Tibial nerve (tissue), 4 donors: Measurements from ENCODE around the gene C1orf210. TPM values are rescaled to one million over a fixed set of nuclear protein-coding genes. Genes with fewer than 3 reads are reported as not detected.
A peak's percentile ranks its signal among the peaks of the same experiment; 100 is the strongest.

Experiments used
- DNase-seq, 2 donors: peaks; one replicate each; pipeline ENCODE4 v3.0.0-alpha.2; 2019; ENCODE audit warnings: low spot score in 2 of 2
- H3K27ac ChIP-seq, 4 donors: fragments of 200-600 bp; sonication (generic) in 3 of 4; one replicate each; pipeline ENCODE4 v1.5.1; 2017 to 2019; ENCODE audit warnings: mild to moderate bottlenecking in 1 of 4
- H3K27me3 ChIP-seq, 2 donors: fragments of 200-600 bp; sonication (generic) in 1 of 2; one replicate each; pipeline versions ENCODE4 v1.5.1 to v1.6.0; 2017 to 2019
- H3K36me3 ChIP-seq, 3 donors: fragments of 200-600 bp; sonication (generic); one replicate each; pipeline ENCODE4 v1.5.1; 2018 to 2019
- H3K4me1 ChIP-seq, 4 donors: fragments of 200-600 bp; sonication (generic) in 3 of 4; one replicate each; pipeline ENCODE4 v1.5.1; 2017 to 2019
- H3K4me3 ChIP-seq, 4 donors: fragments of 200-600 bp; sonication (generic) in 3 of 4; one replicate each; pipeline ENCODE4 v1.5.1; 2017 to 2019; ENCODE audit warnings: mild to moderate bottlenecking in 1 of 4, moderate library complexity in 1 of 4
- H3K9me3 ChIP-seq, 4 donors: fragments of 200-600 bp; sonication (generic) in 3 of 4; one replicate each; pipeline ENCODE4 v1.5.1; 2017 to 2019
- EP300 ChIP-seq, 2 donors: sonication (generic); formaldehyde crosslinking; IDR thresholded peaks; one replicate each; pipeline ENCODE4 v1.6.1; 2017; ENCODE audit warnings: antibody characterized with exemption in 2 of 2, mild to moderate bottlenecking in 1 of 2
- POLR2A ChIP-seq, 2 donors: fragments of 450-650 bp; IDR thresholded peaks; one replicate each; pipeline ENCODE4 v1.6.1; 2017; ENCODE audit warnings: antibody characterized with exemption in 2 of 2, mild to moderate bottlenecking in 2 of 2, moderate library complexity in 2 of 2
- WGBS, 2 donors: methylation state at CpG; one replicate each; pipeline ENCODE4 v1.1.5; 2018; 5-methylcytosine and 5-hydroxymethylcytosine counted together
- total RNA-seq, 4 donors: library from RNA; depleted of rRNA; stranded (reverse); fragments of >200 nt; gene quantifications; one replicate each; pipeline ENCODE4 v1.1.0, GENCODE V29; 2016
- TF ChIP-seq, protein P1 (sequence below), 5 experiments: fragments of 200-600 bp in 3 of 5; fragments of 450-650 bp in 2 of 5; sonication (generic) in 3 of 5; IDR thresholded peaks; one replicate each; pipeline ENCODE4 v1.5.1; 2016 to 2019; ENCODE audit warnings: antibody characterized with exemption in 5 of 5, mild to moderate bottlenecking in 3 of 5, moderate library complexity in 2 of 5

C1orf210 gene
- total RNA-seq, 4 donors from 2014 or later = not detected

DNA sequence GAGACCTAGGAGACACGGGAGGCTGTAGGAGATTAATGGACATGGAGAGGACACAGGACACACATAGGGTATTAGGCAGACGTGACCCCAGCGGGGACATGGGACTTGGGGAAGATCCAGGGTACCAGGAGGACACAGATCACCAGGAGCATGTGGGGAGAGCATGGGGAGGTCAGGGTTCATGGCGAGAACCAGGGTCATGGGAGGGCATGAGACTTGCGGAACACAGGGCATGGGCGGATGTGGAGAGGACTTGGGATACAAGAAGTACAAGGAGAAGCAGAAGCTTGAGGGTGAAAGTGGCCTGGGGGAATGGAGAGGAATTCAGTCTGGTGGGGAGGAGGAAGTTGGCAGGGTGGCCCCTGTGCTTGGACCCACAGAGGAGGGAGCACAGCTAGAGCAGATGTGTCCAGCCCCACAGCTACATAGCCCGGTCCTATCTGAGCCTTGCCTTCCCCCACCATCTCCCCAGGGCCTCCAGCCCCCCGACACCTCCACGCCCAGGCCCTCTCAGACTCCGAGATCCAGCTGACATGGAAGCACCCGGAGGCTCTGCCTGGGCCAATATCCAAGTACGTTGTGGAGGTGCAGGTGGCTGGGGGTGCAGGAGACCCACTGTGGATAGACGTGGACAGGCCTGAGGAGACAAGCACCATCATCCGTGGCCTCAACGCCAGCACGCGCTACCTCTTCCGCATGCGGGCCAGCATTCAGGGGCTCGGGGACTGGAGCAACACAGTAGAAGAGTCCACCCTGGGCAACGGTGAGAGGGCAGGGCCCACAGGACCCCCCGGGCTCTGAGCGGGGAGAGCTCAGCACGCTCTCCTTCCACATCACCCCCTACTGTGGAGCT lies 27.5 kb upstream of the C1orf210 start:
- Histone ChIP-seq H3K4me1 (peaks cover 0 to 27% (median 2%) of the 10 kb centered on the region in 4 donors), H3K36me3 (peaks cover 0 to 10% (median 0%) of the 10 kb centered on the region in 3 donors), H3K9me3 (no peaks in the 10 kb centered on the region), H3K27ac (no peak overlapping the region), H3K27me3 (no peaks in the 10 kb centered on the region), H3K4me3 (no peak overlapping the region)
- DNase-seq = no peak
- TF ChIP-seq EP300 (IDR thresholded peaks at IDR 0.05) = no peak
- no peak for TF ChIP-seq POLR2A (IDR thresholded peaks at IDR 0.05)
- TF ChIP-seq, protein P1, sequence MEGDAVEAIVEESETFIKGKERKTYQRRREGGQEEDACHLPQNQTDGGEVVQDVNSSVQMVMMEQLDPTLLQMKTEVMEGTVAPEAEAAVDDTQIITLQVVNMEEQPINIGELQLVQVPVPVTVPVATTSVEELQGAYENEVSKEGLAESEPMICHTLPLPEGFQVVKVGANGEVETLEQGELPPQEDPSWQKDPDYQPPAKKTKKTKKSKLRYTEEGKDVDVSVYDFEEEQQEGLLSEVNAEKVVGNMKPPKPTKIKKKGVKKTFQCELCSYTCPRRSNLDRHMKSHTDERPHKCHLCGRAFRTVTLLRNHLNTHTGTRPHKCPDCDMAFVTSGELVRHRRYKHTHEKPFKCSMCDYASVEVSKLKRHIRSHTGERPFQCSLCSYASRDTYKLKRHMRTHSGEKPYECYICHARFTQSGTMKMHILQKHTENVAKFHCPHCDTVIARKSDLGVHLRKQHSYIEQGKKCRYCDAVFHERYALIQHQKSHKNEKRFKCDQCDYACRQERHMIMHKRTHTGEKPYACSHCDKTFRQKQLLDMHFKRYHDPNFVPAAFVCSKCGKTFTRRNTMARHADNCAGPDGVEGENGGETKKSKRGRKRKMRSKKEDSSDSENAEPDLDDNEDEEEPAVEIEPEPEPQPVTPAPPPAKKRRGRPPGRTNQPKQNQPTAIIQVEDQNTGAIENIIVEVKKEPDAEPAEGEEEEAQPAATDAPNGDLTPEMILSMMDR (IDR thresholded peaks at IDR 0.05) = no peak
- WGBS, 2 donors = 87 to 89% methylated on average over 18 to 24 of the region's 24 CpGs

DNA sequence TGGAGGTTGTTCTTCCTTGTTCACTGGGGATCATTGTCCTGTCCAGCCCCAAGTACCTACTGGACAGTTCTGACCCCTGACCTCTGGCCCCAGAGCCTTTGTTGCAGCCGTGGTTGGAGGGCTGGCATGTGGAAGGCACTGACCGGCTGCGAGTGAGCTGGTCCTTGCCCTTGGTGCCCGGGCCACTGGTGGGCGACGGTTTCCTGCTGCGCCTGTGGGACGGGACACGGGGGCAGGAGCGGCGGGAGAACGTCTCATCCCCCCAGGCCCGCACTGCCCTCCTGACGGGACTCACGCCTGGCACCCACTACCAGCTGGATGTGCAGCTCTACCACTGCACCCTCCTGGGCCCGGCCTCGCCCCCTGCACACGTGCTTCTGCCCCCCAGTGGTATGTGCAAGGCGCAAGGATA lies 26.8 kb upstream of the C1orf210 start:
- no peak for DNase-seq
- peaks cover 0 to 25% (median 2%) of the 10 kb centered on the region in 4 donors for H3K4me1 ChIP-seq
- no peak for TF ChIP-seq EP300 (IDR thresholded peaks at IDR 0.05)
- H3K4me3 ChIP-seq = no peak overlapping the region
- no peaks in the 10 kb centered on the region for H3K9me3 ChIP-seq
- no peaks in the 10 kb centered on the region for H3K27me3 ChIP-seq
- H3K36me3 ChIP-seq = peaks cover 0 to 10% (median 0%) of the 10 kb centered on the region in 3 donors
- 74% methylated on average over 19 of the region's 19 CpGs for WGBS, 2 donors
- peak overlapping the region in 1 of 4 donors; percentile 45 for H3K27ac ChIP-seq

DNA sequence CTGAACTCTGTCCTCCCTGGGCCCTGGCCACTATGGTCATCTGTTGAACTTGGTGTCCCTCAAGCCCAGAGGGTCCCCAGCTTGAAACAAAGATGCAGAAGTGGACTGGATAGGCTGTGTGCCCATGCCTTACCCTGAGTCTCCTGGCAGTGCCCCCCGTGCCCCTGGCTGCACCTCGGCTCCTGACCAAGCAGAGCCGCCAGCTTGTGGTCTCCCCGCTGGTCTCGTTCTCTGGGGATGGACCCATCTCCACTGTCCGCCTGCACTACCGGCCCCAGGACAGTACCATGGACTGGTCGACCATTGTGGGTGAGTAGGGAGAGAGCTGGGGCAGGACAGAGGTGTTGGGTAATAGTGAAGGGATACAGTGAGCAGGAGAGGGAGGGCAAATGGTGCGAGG lies 26.1 kb upstream of the C1orf210 start:
- H3K4me3 ChIP-seq = no peak overlapping the region
- WGBS, 2 donors = 88 to 95% methylated on average over 9 of the region's 9 CpGs
- H3K36me3 ChIP-seq = peaks cover 0 to 10% (median 0%) of the 10 kb centered on the region in 3 donors
- H3K27me3 ChIP-seq = no peaks in the 10 kb centered on the region
- H3K9me3 ChIP-seq = no peaks in the 10 kb centered on the region
- peak overlapping the region in 1 of 4 donors; percentile 45 for H3K27ac ChIP-seq
- no peak for DNase-seq
- TF ChIP-seq, protein P1 (IDR thresholded peaks at IDR 0.05) = no peak
- TF ChIP-seq EP300 (IDR thresholded peaks at IDR 0.05) = no peak
- no peak for TF ChIP-seq POLR2A (IDR thresholded peaks at IDR 0.05)
- peaks cover 0 to 19% (median 2%) of the 10 kb centered on the region in 4 donors for H3K4me1 ChIP-seq

DNA sequence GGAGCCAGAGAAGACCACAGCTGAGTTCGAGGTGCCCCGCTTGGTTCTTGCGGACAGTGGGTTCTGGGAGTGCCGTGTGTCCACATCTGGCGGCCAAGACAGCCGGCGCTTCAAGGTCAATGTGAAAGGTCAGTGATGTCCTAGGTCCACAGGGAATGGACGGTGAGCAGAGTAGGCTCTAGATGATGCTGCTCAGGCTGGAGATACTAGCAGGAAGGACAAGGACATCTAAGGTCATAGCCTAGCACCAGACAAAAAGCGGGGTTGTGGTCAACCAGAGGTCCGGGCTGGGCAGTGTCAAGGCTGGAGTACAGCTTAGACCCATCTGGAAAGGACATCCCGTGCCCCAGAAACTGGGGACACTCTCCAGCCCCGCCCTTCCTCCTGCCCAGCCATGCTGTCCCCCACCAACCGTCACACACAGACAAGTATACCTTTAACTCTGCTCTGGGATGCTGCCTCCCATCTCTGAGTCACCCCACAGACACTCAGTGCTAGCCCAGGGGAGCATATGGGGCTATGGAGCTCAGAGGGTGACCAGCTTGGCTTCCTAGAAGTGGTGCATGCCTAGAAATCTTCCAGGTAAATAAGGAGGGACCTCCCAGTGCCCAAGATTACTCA lies 24.1 kb upstream of the C1orf210 start:
- WGBS, 2 donors = 90 to 93% methylated on average over 11 to 13 of the region's 13 CpGs
- DNase-seq = no peak
- H3K27me3 ChIP-seq = no peaks in the 10 kb centered on the region
- H3K4me3 ChIP-seq = no peak overlapping the region
- no peak for TF ChIP-seq POLR2A (IDR thresholded peaks at IDR 0.05)
- TF ChIP-seq, protein P1 (IDR thresholded peaks at IDR 0.05) = no peak
- TF ChIP-seq EP300 (IDR thresholded peaks at IDR 0.05) = no peak
- H3K4me1 ChIP-seq = peaks cover 0 to 6% (median 4%) of the 10 kb centered on the region in 4 donors
- H3K27ac ChIP-seq = no peak overlapping the region
- peaks cover 0 to 10% (median 0%) of the 10 kb centered on the region in 3 donors for H3K36me3 ChIP-seq
- no peaks in the 10 kb centered on the region for H3K9me3 ChIP-seq

DNA sequence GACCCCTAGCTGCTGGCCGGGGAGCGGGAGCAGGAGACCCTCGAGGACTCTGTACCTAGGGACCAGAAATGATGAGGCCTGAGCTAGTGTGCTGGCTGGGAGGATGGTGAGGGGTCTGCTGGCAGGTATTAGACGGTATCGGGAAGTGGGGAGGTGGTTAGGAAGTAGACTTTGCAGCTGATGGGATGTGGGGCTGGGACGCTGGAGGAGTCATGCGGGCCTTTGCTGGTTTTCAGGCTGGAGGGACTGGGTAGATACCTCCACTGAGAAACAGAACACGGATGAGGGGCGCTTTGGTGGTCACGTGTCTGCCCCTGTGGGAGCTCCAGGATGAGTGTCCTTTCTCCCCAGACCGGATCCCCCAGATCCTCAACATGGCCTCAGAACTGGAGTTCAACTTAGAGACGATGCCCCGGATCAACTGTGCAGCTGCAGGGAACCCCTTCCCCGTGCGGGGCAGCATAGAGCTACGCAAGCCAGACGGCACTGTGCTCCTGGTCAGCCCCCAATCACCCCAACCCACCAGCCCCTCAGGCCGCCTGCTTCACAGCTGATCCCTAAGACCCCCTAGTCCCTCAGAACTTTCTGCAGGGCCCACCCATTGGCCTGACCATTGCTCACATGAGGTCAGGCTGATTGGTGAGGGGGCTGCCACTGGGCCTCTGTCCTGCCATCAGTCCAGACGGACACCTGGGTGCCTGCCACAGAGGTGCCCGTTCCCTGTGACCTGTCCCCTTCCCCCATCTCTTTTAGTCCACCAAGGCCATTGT lies 23.4 kb upstream of the C1orf210 start:
- DNase-seq = no peak
- TF ChIP-seq POLR2A (IDR thresholded peaks at IDR 0.05) (no peak), EP300 (IDR thresholded peaks at IDR 0.05) (no peak)
- TF ChIP-seq, protein P1 (IDR thresholded peaks at IDR 0.05) = no peak
- no peak overlapping the region for H3K4me3 ChIP-seq
- no peaks in the 10 kb centered on the region for H3K27me3 ChIP-seq
- H3K27ac ChIP-seq = no peak overlapping the region
- 89 to 90% methylated on average over 20 of the region's 20 CpGs for WGBS, 2 donors
- H3K9me3 ChIP-seq = no peaks in the 10 kb centered on the region
- H3K4me1 ChIP-seq = peaks cover 0 to 13% (median 7%) of the 10 kb centered on the region in 4 donors
- peaks cover 0 to 10% (median 0%) of the 10 kb centered on the region in 3 donors for H3K36me3 ChIP-seq
